Naive thymus-derived CD4-positive, alpha-beta T cell (primary cell): ENCODE data around the gene CCDC47. TPM values are rescaled to one million over a fixed set of nuclear protein-coding genes. Genes with fewer than 3 reads are reported as not detected.

Source experiments
- ATAC-seq: fragments of 150-1000 bp; cut with Tn5 transposase; 2 replicates; pipeline ENCODE4 v1.10.0; 2021; ENCODE audit warnings: mild to moderate bottlenecking, moderate library complexity
- CTCF ChIA-PET: fragments of 350-600 bp; sonication (Branson Sonifier 250); formaldehyde crosslinking; loops from one replicate; lab custom pipeline; 2021; ENCODE audit warnings: antibody characterized with exemption; lab: Charles Lee
- POLR2A ChIA-PET: fragments of 350-600 bp; sonication (Branson Sonifier 250); formaldehyde crosslinking; loops from one replicate; lab custom pipeline; 2021; ENCODE audit warnings: antibody characterized with exemption, inconsistent platforms; lab: Charles Lee
- DNase-seq, 9 donors: peaks; one replicate each; pipeline versions ENCODE4 v3.0.0 to v3.0.0-alpha.2; 2020 to 2022; ENCODE audit warnings: mixed read lengths in 1 of 9
- H3K27ac ChIP-seq: one replicate; pipeline ENCODE4 v1.7.0; 2013; ENCODE audit warnings: mild to moderate bottlenecking, low read depth, low read length, moderate library complexity
- H3K27me3 ChIP-seq, 2 donors: one replicate each; pipeline ENCODE4 v1.7.0; 2013; ENCODE audit warnings: low read length in 2 of 2, mild to moderate bottlenecking in 2 of 2, moderate library complexity in 2 of 2; ENCODE audit not compliant: control insufficient read depth in 2 of 2, insufficient read depth in 2 of 2
- H3K36me3 ChIP-seq, 3 experiments: 1 replicate in 2 of 3; 2 replicates in 1 of 3; pipeline ENCODE4 v1.7.0; 2013; ENCODE audit warnings: low read length in 3 of 3, mild to moderate bottlenecking in 3 of 3, moderate library complexity in 1 of 3; ENCODE audit not compliant: insufficient read depth in 3 of 3, control insufficient read depth in 2 of 3
- H3K4me1 ChIP-seq, 2 donors: one replicate each; pipeline ENCODE4 v1.7.0; 2013; ENCODE audit warnings: low read length in 2 of 2, mild to moderate bottlenecking in 2 of 2, moderate library complexity in 1 of 2; ENCODE audit not compliant: control insufficient read depth in 2 of 2, insufficient read depth in 2 of 2
- H3K4me3 ChIP-seq: 2 replicates; pipeline ENCODE4 v1.7.0; 2013; ENCODE audit warnings: mild to moderate bottlenecking, low read length
- H3K9me3 ChIP-seq, 3 experiments: 1 replicate in 2 of 3; 2 replicates in 1 of 3; pipeline ENCODE4 v1.7.0; 2013; ENCODE audit warnings: low read length in 3 of 3; ENCODE audit not compliant: control insufficient read depth in 2 of 3
- H3K27ac Mint-ChIP-seq, 9 donors: one replicate each; pipeline ENCODE4 v1.8.0; 2020 to 2022; ENCODE audit warnings: mixed read lengths in 9 of 9, mild to moderate bottlenecking in 8 of 9, moderate library complexity in 5 of 9, inconsistent platforms in 2 of 9
- H3K27me3 Mint-ChIP-seq, 5 donors: one replicate each; pipeline ENCODE4 v1.8.0; 2021 to 2022; ENCODE audit warnings: mixed read lengths in 5 of 5, mild to moderate bottlenecking in 1 of 5
- H3K36me3 Mint-ChIP-seq, 5 donors: one replicate each; pipeline ENCODE4 v1.8.0; 2020 to 2022; ENCODE audit warnings: mixed read lengths in 5 of 5, mild to moderate bottlenecking in 3 of 5, inconsistent platforms in 1 of 5
- H3K4me1 Mint-ChIP-seq, 7 donors: one replicate each; pipeline ENCODE4 v1.8.0; 2020 to 2022; ENCODE audit warnings: mixed read lengths in 7 of 7, mild to moderate bottlenecking in 3 of 7, inconsistent platforms in 1 of 7
- H3K4me3 Mint-ChIP-seq, 10 donors: one replicate each; pipeline ENCODE4 v1.8.0; 2020 to 2022; ENCODE audit warnings: mild to moderate bottlenecking in 10 of 10, mixed read lengths in 10 of 10, moderate library complexity in 6 of 10, inconsistent platforms in 2 of 10
- H3K9me3 Mint-ChIP-seq, 11 donors: one replicate each; pipeline ENCODE4 v1.8.0; 2020 to 2022; ENCODE audit warnings: mixed read lengths in 11 of 11, mild to moderate bottlenecking in 4 of 11, inconsistent platforms in 1 of 11, moderate library complexity in 1 of 11
- intact Hi-C, 2 donors: fragments of 100-400 bp; cut with micrococcal nuclease; formaldehyde crosslinking; loops; one replicate each; pipeline ENCODE4 v1.15.1; 2023
- polyA plus RNA-seq, 2 donors: library from polyadenylated mRNA; unstranded; fragments of 300-500 nt; fragmentation: Illumina TruSeq; gene quantifications; one replicate each; pipeline ENCODE4 v1.2.3, GENCODE V29; 2021
- total RNA-seq, 6 experiments: library from RNA in 5 of 6; stranded (reverse) in 5 of 6; gene quantifications; 1 replicate in 5 of 6; 2 replicates in 1 of 6; pipeline ENCODE4 v1.2.3 and lab custom pipeline; 2021 to 2026

The CCDC47 gene
- total RNA-seq = 10 to 100 TPM; 31.8 to 62.9 (median 34.7) TPM
- 10 to 100 TPM; 33.5 to 45.4 TPM for polyA plus RNA-seq
- 40.9 reads per million, percentile 67 among the genes with 10 or more reads in this experiment for total RNA-seq (lab: John Stamatoyannopoulos, UW)

DNA sequence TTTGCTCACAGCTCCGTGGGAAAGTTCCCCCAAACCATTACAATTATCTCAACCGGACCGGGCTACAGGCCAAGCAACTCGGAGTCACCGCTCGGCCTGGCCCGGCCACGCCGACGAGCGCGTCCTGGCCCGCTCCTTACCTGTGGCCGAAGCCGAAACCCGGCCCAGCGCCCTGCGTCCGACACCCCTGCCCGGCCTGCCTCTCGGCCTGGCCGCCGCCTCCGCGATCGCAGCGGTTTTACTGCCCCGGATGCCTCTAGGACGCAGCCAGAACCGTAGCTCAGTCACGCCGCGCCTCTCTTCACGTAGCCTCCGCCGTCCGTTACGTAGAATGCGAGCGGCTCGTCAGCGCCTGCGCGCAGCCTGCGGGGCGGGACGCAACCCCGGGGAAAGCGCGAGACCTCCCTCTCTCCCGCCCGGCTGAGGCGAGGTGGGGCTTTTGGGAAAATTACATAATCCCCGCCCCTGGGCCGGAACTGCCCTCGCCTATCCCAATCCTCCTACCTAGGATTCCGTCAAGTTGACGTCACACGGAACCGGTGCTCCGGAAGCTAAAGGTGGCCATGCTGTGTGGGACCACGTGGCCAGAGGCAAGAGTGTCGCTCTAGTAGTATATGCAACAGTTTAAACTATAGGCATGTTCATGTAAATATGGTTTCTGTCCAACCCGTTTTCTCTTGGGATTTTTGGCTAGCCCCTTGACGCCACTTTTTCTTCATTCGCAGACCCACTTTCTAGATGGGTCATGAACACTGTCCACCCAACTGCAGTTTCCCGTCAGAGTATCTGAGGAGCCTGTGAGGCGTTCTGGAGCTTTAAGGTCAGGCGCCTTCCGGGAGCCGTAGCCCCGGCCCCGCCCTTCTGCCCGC lies at the start of gene CCDC47:
TSS of gene CCDC47 (minus strand) at position 326 of the 869 bp plus-strand sequence. CDS start 7,422 bp downstream, outside the sequence.
- DNase-seq (peak; percentile 92 to 99 (median 99)), ATAC-seq (peak; percentile 88)
- H3K27ac Mint-ChIP-seq = peak within 1 kb of the TSS; percentile 97 to 100 (median 99)
- Histone ChIP-seq H3K4me3 (peak within 1 kb of the TSS; percentile 85), H3K9me3 (no peaks in the 10 kb centered on the region), H3K27ac (peak within 1 kb of the TSS; percentile 100), H3K36me3 (peaks cover 0 to 18% (median 0%) of the 10 kb centered on the region in 3 experiments), H3K4me1 (peaks cover 21 to 46% of the 10 kb centered on the region in 2 donors), H3K27me3 (no peaks in the 10 kb centered on the region)
- intact Hi-C loops = loop anchor here (1.0 to 10.0 kb wide), 16 partner anchors 19 to 1283 kb away; partner anchors contain the start of genes FTSJ3 (in 2 of the 2), ICAM2 (in 2 of the 2), MAP3K3 (in 2 of the 2) and PSMC5 (in 2 of the 2)
- peaks cover 0 to 6% (median 0%) of the 10 kb centered on the region in 11 donors for H3K9me3 Mint-ChIP-seq
- peak within 1 kb of the TSS; percentile 91 to 99 (median 98) for H3K4me3 Mint-ChIP-seq
- ChIA-PET CTCF (interaction anchor here (0.7 to 2.7 kb wide), 6 partner anchors 31 to 732 kb away, joined by 3 to 11 read pairs (median 4); no protein-coding TSS in a partner anchor), POLR2A (interaction anchor here (0.6 to 6.4 kb wide), 39 partner anchors 8 to 732 kb away, joined by 3 to 117 read pairs (median 6); partner anchors contain the start of genes CEP95, DDX5, LIMD2 and MAP3K3)
- H3K27me3 Mint-ChIP-seq = peaks cover 0 to 7% (median 0%) of the 10 kb centered on the region in 5 donors
- peaks cover 31 to 84% (median 62%) of the 10 kb centered on the region in 7 donors for H3K4me1 Mint-ChIP-seq
- H3K36me3 Mint-ChIP-seq = peaks cover 0 to 34% (median 6%) of the 10 kb centered on the region in 5 donors

DNA sequence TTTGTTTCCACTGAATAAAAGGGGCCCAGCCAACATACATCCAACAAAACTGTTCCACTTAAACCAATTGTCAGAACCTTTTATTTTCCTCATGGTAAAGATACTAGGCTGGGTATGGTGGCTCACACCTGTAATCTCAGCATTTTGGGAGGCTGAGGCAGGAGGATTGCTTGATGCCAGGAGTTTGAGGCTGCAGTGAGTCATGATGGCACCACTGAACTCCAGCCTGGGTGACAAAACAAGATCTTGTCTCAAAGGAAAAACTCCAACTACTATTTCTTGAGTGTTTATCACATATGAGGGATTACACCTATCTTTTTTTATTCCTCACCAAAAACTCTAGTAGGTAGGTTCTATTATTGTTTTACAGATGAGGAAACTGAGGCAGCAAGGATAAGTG lies 49.1 kb upstream of the CCDC47 start:
- H3K27ac ChIP-seq = no peak overlapping the region
- H3K36me3 ChIP-seq = peaks cover 43 to 84% (median 52%) of the 10 kb centered on the region in 3 experiments
- no peak overlapping the region for H3K4me3 Mint-ChIP-seq
- H3K27me3 ChIP-seq = no peaks in the 10 kb centered on the region
- H3K4me1 ChIP-seq = peaks cover 11 to 12% of the 10 kb centered on the region in 2 donors
- peaks cover 14 to 67% (median 42%) of the 10 kb centered on the region in 5 donors for H3K36me3 Mint-ChIP-seq
- POLR2A ChIA-PET = interaction anchor here (11.6 kb wide), 1 partner anchor 21 kb away, joined by 204 read pairs; the partner anchor contains the start of gene SMARCD2
- peak overlapping the region in 6 of 9 donors; percentile 13 to 85 (median 61) for H3K27ac Mint-ChIP-seq
- H3K9me3 Mint-ChIP-seq = peaks cover 0 to 2% (median 0%) of the 10 kb centered on the region in 11 donors
- CTCF ChIA-PET = no interaction called here
- H3K27me3 Mint-ChIP-seq = no peaks in the 10 kb centered on the region
- no peaks in the 10 kb centered on the region for H3K9me3 ChIP-seq
- DNase-seq (no peak), ATAC-seq (no peak)
- intact Hi-C loops = no loop called here
- H3K4me3 ChIP-seq = no peak overlapping the region
- peaks cover 34 to 59% (median 46%) of the 10 kb centered on the region in 7 donors for H3K4me1 Mint-ChIP-seq

DNA sequence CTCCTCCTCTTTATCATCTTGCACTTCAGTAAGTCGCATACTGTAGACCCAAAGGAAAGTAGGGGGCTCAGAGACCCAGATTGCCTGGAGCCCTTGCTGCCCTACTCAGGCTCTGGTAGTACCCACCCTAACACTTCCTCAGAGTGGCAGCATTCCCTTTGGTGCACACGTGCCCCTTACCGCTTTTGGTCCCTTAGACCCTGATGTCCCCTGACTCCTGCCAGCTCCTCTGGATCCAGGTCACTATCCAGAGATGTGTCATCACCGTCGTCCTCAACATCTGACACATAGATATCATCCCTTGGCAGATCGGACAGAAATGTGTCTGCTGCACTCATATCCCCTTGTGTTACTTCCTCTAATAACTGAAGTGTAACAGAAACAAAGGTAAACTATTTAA lies 48.4 kb upstream of the CCDC47 start:
- Histone ChIP-seq H3K9me3 (no peaks in the 10 kb centered on the region), H3K4me1 (peaks cover 11 to 12% of the 10 kb centered on the region in 2 donors), H3K4me3 (no peak overlapping the region), H3K27me3 (no peaks in the 10 kb centered on the region), H3K36me3 (peaks cover 50 to 88% (median 57%) of the 10 kb centered on the region in 3 experiments), H3K27ac (peak overlapping the region; percentile 45)
- Mint-ChIP-seq H3K4me3 (peak overlapping the region in 5 of 10 donors; percentile 3 to 54 (median 26)), H3K4me1 (peaks cover 34 to 52% (median 39%) of the 10 kb centered on the region in 7 donors), H3K36me3 (peaks cover 14 to 73% (median 42%) of the 10 kb centered on the region in 5 donors), H3K9me3 (peaks cover 0 to 2% (median 0%) of the 10 kb centered on the region in 11 donors), H3K27me3 (no peaks in the 10 kb centered on the region), H3K27ac (peak overlapping the region; percentile 23 to 85 (median 57))
- ChIA-PET CTCF (no interaction called here), POLR2A (interaction anchor here (0.9 to 1.6 kb wide), 2 partner anchors 12 to 20 kb away, joined by 3 to 4 read pairs; partner anchors contain the start of gene SMARCD2)
- DNase-seq = no peak
- ATAC-seq = no peak
- intact Hi-C loops = no loop called here

DNA sequence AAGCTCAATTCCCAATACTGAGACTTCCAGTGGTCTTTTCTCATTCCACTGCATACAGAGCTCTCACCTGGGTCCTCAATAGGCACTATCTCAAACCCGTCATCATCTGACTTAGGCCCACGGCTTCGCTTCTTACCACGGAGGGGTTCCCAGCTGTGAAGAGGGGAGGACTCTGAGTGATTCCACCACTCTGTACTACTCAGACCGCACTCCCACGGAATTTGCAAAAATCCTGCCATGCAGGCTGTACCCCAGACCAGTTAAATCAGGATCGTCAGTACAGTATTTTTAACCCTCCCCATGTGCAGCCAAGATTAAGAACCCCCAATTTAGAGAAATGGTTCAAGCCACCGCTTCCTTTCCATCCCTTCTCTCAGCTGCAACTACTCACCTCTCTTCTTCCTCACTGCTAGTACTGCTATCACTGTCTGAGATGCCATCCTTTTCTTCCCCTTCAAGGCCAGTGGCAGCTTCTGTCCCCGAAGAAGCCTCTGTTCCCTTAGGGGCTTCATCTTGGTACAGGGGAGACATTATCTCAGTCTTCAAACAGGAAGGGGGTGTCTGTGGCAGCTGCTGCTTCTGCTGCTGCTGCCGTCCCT lies 47.7 kb upstream of the CCDC47 start:
- H3K4me3 ChIP-seq = no peak overlapping the region
- peaks cover 27 to 45% (median 32%) of the 10 kb centered on the region in 7 donors for H3K4me1 Mint-ChIP-seq
- H3K4me3 Mint-ChIP-seq = peak overlapping the region in 4 of 10 donors; percentile 23 to 54 (median 32)
- ChIA-PET CTCF (no interaction called here), POLR2A (interaction anchor here (0.6 to 1.6 kb wide), 4 partner anchors 12 to 45 kb away, joined by 3 to 4 read pairs (median 4); partner anchors contain the start of gene SMARCD2)
- peak overlapping the region; percentile 45 for H3K27ac ChIP-seq
- H3K9me3 Mint-ChIP-seq = peaks cover 0 to 2% (median 0%) of the 10 kb centered on the region in 11 donors
- H3K4me1 ChIP-seq = peaks cover 7% of the 10 kb centered on the region in 2 donors
- H3K36me3 Mint-ChIP-seq = peaks cover 14 to 75% (median 42%) of the 10 kb centered on the region in 5 donors
- DNase-seq (no peak), ATAC-seq (peak; percentile 20)
- H3K36me3 ChIP-seq = peaks cover 54 to 96% (median 65%) of the 10 kb centered on the region in 3 experiments
- no peaks in the 10 kb centered on the region for H3K27me3 ChIP-seq
- H3K27ac Mint-ChIP-seq = peak overlapping the region in 8 of 9 donors; percentile 32 to 85 (median 79)
- H3K9me3 ChIP-seq = no peaks in the 10 kb centered on the region
- no peaks in the 10 kb centered on the region for H3K27me3 Mint-ChIP-seq
- intact Hi-C loops = no loop called here

DNA sequence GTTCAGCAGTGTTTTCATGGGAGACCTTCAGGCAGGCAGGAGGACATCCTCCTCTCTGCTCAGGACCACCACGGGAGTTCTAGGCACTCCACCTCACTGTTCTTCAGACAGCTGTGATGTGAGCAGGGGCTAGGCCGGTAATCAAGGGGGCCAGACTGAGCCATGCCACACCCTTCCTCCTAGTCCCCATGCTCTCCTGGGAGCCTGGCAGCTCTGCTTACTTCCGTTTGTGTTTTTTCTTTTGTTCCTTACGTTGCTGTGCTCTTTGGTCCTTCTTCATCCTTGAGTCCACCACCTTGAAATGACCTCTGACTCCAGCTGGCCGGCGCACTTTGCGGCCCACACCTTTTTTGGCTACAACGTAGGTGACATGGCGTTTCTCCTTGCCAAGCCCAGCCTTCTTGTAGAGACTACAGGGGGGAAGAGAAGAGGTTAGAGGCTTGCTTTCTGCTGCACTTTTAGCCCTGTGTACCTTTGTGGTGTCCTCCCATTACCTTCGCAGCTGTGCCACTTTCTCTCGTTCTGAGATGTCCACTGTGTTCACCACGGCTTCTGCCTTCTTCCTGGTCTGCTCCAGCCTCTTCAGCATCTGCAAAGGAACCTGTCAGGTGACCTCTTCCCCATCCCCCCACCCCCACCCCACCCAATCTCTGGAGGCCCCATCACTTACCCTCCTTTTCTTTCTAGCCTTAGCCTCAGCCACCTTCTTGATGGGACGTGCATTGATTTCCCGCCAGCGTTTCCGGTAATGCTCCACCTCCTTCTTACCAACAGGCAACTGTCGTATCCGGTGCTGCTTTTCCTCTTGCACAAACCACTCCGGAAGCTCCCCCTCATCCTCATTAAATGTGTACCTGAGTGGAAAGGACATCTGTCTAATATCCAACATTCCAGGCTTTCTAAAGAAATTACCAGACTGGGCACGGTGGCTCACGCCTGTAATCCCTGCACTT lies 46.5 kb upstream of the CCDC47 start:
- POLR2A ChIA-PET = interaction anchor here (1.6 kb wide), 1 partner anchor 14 kb away, joined by 4 read pairs; no protein-coding TSS in a partner anchor

More for the DNA sequence above, 46.5 kb upstream of the CCDC47 start:
- Histone ChIP-seq H3K27me3 (no peaks in the 10 kb centered on the region), H3K4me3 (no peak overlapping the region), H3K27ac (no peak overlapping the region), H3K36me3 (peaks cover 57 to 99% (median 67%) of the 10 kb centered on the region in 3 experiments), H3K9me3 (no peaks in the 10 kb centered on the region), H3K4me1 (no peaks in the 10 kb centered on the region)
- Mint-ChIP-seq H3K9me3 (peaks cover 0 to 2% (median 0%) of the 10 kb centered on the region in 11 donors), H3K27ac (peak overlapping the region; percentile 32 to 86 (median 79)), H3K36me3 (peaks cover 14 to 80% (median 42%) of the 10 kb centered on the region in 5 donors), H3K4me1 (peaks cover 17 to 38% (median 25%) of the 10 kb centered on the region in 7 donors), H3K4me3 (peak overlapping the region in 8 of 10 donors; percentile 28 to 73 (median 36)), H3K27me3 (no peaks in the 10 kb centered on the region)
- no peak for ATAC-seq
- DNase-seq = peak in 1 of 9 donors; percentile 23
- intact Hi-C loops = no loop called here
- CTCF ChIA-PET = interaction anchor here (0.7 kb wide), 1 partner anchor 306 kb away, joined by 3 read pairs; no protein-coding TSS in a partner anchor
